WERI-Rb-1 (cell line): ENCODE measurements around the gene TLR5.

ENCODE experiments used
- DNase-seq: peaks from one replicate; pipeline ENCODE4 v3.0.0-alpha.2; 2020
- H3K27ac ChIP-seq: fragments of 250-450 bp; sonication (Bioruptor Pico); 2 replicates; pipeline ENCODE4 v1.5.1; 2020; ENCODE audit warnings: mild to moderate bottlenecking, moderate library complexity
- H3K27me3 ChIP-seq: fragments of 250-450 bp; sonication (Bioruptor Pico); 2 replicates; pipeline ENCODE4 v1.5.1; 2021; ENCODE audit warnings: mild to moderate bottlenecking, low read depth, moderate library complexity; ENCODE audit not compliant: insufficient read depth, severe bottlenecking
- H3K36me3 ChIP-seq: fragments of 250-450 bp; sonication (Bioruptor Pico); 2 replicates; pipeline ENCODE4 v1.5.1; 2020; ENCODE audit warnings: mild to moderate bottlenecking, moderate library complexity
- H3K4me3 ChIP-seq: 2 replicates; pipeline ENCODE4 v1.5.1; 2011; ENCODE audit warnings: low read depth, mild to moderate bottlenecking, control low read depth, low read length
- H3K9me3 ChIP-seq: fragments of 250-450 bp; sonication (Bioruptor Pico); 2 replicates; pipeline ENCODE4 v1.5.1; 2021; ENCODE audit warnings: mild to moderate bottlenecking, moderate library complexity; ENCODE audit not compliant: severe bottlenecking
- TF ChIP-seq, protein P1 (sequence below): IDR thresholded peaks from 2 replicates; pipeline ENCODE4 v1.5.1; 2011; ENCODE audit warnings: low read depth, mild to moderate bottlenecking, control low read depth, inconsistent platforms, low read length

The TLR5 gene

DNA sequence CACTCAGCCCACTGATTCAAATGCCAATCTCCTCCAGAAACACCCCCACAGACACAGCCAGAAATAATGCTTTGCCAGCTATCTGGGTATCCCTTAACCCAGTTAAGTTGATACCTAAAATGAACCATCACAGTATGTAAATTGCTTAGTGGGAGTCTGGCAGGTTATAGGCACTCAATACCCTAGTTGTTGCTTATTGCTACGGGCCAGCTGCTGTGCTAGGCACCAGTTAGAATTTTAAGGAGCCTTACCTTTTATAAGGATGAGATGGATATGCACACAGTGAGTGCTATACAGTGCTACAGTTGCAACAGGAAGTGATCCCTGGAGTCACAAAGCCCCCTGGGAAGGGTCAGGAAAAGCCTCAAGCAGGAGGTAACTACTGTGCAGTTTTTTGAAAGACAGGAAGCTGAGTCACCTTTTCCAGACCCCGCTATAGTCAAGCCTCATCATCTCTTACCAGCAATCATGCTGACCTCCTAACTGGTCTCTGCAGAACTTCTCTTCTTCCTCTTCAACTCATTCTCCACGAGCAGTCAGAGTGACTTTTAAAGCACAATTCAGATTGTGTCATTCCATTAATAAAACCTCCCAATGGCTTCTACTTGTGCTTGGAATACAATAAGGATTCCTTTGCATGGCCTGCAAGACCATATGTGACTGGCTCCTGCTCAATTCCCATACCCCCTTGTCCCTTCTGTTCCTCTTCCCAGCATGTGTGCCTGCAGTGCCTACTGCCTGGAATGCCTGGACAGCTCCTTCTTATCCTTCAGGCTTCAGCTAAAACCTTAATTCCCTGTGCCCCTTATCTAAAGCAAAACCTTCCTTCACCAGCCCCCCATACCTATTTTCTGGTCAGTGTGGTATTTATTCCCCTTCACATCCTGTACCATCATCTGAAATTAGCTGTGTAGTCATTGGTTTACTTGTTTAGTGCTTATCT, 10.4 kb upstream of the TLR5 start:
- Histone ChIP-seq H3K27me3 (no peaks in the 10 kb centered on the region), H3K36me3 (no peaks in the 10 kb centered on the region), H3K27ac (no peak overlapping the region), H3K4me3 (no peak overlapping the region), H3K9me3 (no peaks in the 10 kb centered on the region)
- DNase-seq, result no peak
- TF ChIP-seq, protein P1, sequence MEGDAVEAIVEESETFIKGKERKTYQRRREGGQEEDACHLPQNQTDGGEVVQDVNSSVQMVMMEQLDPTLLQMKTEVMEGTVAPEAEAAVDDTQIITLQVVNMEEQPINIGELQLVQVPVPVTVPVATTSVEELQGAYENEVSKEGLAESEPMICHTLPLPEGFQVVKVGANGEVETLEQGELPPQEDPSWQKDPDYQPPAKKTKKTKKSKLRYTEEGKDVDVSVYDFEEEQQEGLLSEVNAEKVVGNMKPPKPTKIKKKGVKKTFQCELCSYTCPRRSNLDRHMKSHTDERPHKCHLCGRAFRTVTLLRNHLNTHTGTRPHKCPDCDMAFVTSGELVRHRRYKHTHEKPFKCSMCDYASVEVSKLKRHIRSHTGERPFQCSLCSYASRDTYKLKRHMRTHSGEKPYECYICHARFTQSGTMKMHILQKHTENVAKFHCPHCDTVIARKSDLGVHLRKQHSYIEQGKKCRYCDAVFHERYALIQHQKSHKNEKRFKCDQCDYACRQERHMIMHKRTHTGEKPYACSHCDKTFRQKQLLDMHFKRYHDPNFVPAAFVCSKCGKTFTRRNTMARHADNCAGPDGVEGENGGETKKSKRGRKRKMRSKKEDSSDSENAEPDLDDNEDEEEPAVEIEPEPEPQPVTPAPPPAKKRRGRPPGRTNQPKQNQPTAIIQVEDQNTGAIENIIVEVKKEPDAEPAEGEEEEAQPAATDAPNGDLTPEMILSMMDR, result no peak

DNA sequence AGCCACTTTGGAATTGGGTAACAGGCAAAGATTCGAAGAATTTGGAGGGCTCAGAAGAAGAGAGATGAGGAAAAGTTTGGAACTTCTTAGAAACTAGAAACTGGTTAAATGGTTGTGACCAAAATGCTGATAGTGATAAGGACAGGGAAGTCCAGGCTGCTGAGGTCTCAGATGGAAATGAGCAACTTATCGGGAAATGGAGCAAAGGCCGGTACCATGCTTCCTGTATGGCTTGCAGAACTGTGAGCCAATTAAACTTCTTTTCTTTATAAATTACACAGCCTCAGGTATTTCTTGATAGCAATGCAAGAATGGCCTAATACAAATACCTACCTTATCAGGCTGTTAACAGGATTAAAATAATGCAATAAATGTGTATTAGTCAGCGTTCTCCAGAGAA, 9.4 kb upstream of the TLR5 start:
- TF ChIP-seq, protein P1, result no peak
- no peaks in the 10 kb centered on the region for H3K27me3 ChIP-seq
- H3K27ac ChIP-seq, result no peak overlapping the region
- no peaks in the 10 kb centered on the region for H3K9me3 ChIP-seq
- H3K36me3 ChIP-seq, result no peaks in the 10 kb centered on the region
- no peak for DNase-seq
- no peak overlapping the region for H3K4me3 ChIP-seq

DNA sequence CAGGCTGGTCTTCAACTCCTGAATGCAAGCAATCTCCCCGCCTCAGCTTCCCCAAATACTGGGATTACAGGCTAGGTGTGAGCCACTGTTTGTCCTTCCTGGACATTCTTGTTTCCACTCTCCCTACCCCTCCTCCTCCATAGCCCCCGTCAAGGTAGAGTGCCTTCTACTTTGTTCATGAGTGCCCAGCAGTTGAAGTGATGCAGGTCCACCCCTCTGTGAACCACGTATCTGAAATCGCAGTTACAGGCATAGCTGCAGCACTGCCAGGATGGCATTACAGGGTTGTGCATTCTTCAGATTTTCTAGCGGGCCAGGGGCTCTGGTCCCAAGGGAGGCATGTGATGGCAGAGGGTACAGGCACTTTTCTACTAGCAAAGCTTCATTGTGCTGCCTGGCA, 7.4 kb upstream of the TLR5 start:
- Histone ChIP-seq H3K27me3 (no peaks in the 10 kb centered on the region), H3K36me3 (no peaks in the 10 kb centered on the region), H3K9me3 (no peaks in the 10 kb centered on the region), H3K4me3 (no peak overlapping the region), H3K27ac (no peak overlapping the region)
- TF ChIP-seq, protein P1, result no peak
- DNase-seq, result no peak

DNA sequence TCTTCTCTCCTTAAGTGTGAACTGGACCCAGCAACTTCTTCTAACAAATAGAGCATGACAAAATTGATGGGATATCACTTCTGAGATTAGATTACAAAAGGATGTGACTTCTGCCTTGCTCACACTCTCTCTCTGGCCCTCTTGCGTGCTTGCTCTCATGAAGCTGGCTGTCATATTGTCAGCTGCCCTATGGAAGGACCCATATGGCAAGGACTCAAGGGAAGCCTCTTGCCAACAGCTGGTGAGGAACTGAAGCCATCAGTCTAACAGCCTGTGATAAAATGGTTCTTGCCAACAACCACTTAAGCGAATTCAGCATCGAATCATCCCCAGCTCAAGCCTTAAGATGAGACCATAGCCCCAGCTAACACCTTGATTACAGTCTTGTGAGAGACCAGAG, 4.8 kb upstream of the TLR5 start:
- Histone ChIP-seq H3K4me3 (no peak overlapping the region), H3K36me3 (no peaks in the 10 kb centered on the region), H3K9me3 (no peaks in the 10 kb centered on the region), H3K27ac (no peak overlapping the region), H3K27me3 (no peaks in the 10 kb centered on the region)
- DNase-seq, result no peak
- TF ChIP-seq, protein P1, result no peak

DNA sequence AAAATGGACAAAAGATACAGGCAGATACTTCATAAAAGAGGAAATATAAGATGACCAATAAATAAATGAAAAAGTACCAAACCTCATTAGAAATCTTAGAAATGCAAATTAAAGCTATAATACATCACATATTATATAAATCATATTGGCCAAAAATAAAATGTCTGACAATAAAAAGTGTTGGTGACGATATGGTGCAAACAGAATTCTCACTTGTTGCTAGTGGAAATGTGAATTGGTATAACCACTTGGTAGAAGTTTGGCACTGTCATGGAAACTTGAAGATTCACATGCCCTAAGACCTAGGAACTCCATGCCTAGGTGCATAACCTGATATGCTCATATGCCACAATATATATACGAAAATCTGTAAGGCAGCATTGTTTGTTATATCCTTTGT, 4.4 kb upstream of the TLR5 start:
- H3K27ac ChIP-seq, result no peak overlapping the region
- H3K27me3 ChIP-seq, result no peaks in the 10 kb centered on the region
- no peaks in the 10 kb centered on the region for H3K9me3 ChIP-seq
- H3K36me3 ChIP-seq, result no peaks in the 10 kb centered on the region
- no peak for DNase-seq
- TF ChIP-seq, protein P1, result no peak
- H3K4me3 ChIP-seq, result no peak overlapping the region
